GM18526 (cell line): ENCODE data around the gene C1orf159.

ENCODE experiments used
- POLR2A ChIP-seq: IDR thresholded peaks from 3 replicates; pipeline ENCODE4 v1.6.1; 2011; ENCODE audit not compliant: insufficient read length; ENCODE audit errors: extremely low read depth

C1orf159 gene

GRCh38 chr1:1127551-1128451 lies 11.9 kb upstream of the C1orf159 start:
- TF ChIP-seq POLR2A, result no peak

DNA sequence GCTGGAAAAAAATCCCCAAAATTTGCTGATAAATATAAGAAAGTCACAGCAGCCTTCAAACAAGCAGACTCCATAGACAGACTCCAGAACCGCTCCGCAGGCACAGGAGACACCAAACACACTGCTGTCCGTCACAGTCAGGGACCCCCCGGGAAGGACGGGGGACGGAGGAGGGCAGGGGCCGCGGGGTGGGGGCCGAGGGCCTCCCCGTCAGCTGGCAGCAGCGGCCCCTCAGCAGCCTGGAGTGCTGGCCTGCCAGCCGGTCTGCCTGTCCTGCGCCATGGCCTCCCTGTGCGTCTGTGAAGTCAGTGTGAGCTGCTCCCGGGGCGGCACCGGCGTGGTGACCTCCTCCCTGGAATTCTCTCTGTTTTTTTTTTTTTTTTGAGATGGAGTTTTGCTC lies 10.1 kb upstream of the C1orf159 start:
- no peak for TF ChIP-seq POLR2A

DNA sequence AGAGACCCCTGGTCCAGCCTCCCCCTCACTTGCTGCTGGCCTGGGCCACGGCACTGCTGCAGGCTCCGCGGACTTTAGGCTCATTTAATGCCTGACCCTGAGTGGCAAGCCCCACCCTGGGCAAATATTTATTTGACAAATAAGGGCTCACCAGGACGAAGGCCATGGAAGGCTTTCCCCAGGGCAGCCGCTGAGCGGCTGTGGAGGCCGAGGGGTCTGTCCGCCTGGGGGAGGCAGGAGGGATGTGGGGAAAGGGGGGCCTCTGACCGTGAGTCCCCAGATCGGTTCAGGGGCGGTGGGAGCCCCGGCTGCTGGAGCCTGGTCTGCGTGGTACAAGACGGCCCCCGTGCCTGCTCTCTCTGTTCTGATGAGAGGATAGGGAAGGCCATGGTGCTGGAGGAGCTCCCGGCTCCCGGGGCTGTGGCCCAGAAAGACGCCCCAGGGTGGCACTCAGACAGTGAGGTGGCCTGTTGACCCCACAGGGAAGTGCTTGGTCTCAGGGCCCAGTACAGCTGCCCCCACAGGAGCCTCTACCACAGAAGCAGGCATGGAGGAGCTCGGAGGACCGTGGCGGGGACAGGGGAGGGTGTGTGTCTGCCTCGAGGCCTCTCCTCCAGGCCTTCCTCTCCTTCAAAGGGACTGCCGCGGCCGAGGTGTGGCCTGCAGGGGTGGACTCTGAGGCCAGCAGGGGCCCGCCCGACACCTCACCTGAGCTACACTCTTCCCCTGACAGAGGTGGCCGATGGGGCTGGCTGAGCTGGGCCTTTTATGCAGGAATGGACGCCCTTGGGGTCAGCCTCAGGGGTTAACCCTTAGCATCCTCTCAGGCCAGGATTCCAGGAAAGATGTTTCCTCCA lies 9.1 kb upstream of the C1orf159 start:
- no peak for TF ChIP-seq POLR2A

DNA sequence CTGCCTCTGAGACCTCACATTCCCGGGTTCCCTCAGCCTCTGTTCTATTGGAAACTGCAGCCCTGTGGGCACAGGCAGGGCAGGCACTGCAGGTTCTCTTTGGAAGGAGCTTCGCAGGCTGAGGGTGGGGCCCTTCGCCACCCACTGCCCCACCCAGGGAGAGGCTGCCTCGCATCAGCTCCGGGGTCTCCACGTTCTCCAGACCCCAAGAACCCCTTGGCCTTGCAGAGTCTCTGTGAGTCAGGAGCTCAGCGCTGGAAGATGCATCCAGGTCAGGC lies 8.6 kb upstream of the C1orf159 start:
- TF ChIP-seq POLR2A, result no peak

DNA sequence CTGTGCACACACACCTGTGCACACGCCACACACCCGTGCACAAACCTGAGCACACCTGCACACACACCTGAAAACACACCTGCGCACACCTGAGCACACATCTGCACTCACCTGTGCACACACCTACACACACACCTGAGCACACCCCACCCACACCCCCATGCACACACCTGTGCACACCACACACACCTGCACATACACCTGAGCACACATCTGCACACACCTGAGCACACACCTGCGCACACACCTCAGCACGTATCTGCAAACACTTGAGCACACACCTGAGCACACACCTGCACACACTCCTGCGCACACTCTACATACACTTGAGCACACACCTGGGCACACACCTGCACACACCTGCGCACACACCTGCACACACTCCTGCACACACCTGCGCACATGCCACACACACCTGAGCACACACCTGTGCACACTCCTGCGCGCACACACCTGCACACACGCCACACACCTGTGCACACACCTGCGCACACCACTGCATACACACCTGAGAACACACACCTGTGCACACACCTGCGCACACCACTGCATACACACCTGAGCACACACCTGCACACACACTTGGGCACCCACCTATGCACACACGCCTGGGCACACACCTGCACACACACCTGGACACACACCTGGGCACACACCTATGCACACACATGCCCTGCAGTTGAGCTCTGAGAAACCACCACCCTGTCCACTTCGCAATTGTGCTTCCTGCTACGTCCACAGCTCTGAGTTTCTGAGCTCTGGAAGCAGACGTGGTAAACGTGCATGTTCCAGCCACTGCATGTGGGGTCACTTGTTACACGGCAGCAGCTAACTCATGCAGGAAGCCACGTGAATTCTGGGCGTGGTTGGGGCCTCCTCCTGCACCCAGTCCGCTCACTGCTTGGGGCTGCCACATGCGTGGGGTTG lies 8.0 kb upstream of the C1orf159 start:
- TF ChIP-seq POLR2A, result no peak

GRCh38 chr1:1122981-1123480 lies 7.1 kb upstream of the C1orf159 start:
- TF ChIP-seq POLR2A, result no peak

DNA sequence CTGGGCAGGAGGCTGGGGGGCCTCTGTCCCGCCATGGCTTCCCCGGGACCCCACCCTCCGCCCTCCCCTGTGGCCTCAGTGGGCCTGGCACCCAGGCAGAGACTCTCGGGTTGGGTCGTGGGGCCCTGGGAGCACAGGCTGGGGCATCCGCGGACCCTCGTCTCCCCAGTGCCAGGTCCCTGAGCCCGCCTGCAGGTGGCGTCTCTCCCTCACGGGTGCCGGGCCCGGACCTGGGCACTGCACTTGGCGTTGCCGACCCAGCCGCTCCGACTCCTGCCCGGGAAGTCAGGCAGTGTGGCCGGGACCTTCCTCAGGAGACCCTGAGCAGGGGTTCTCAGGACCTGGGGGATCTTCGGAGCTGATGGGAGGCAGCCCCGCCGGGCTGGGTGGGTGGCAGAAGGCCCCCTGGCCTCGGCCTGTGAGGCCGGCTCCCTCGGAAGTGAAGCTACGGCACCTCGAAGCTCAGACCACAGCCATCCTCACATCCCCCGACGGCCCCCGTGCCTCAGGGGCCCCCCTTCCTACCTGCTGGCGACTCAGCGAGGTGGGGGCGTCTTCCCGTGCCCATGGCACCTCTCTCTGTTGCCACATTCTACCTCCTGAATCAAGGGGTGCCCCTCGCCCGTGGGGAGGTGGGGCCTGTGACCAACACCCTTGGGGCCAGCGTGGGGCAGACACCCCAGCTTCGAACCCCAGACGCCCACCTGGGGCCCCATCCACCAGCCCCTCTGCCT lies 6.4 kb upstream of the C1orf159 start:
- no peak for TF ChIP-seq POLR2A

- no peak for TF ChIP-seq POLR2A
Measured at GRCh38 chr1:1121611-1122077, 5.8 kb upstream of the C1orf159 start.

DNA sequence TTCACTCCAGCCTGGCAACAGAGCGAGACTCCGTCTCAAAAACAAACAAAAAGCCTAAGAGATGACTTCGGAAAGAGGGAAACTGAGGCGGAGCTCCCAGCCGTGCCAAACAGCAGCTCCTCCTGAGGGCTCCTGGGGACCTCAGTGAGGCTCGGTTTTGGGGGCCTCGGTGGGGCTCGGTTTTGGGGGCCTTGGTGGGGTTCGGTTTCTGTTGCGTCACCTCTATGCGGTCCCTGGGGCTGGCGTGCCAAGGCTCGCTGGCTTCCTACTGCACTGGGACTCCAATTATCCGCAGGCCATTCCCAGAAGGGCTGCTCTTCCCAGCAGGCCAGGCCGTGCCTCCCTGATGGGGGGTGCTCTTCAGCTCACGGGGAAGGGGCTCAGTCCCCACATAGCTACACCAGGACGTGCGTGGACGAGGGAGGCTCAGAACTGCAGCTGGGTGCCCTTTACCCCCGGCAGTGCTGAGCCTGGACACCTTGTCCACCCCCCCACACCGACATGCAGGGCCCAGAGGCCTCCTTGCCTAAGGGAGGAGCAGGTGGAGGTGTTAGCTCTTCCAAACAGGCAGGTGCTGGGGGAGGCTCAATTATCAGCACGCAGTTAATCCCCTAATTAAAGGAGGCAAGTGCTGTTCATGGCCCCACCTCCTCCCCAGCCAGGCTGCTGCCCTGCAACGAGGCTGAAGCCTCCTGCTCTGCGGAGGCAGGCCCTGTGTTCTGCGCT lies 5.1 kb upstream of the C1orf159 start:
- no peak for TF ChIP-seq POLR2A

- TF ChIP-seq POLR2A, result no peak
Measured at GRCh38 chr1:1120096-1120495, 4.2 kb upstream of the C1orf159 start.

DNA sequence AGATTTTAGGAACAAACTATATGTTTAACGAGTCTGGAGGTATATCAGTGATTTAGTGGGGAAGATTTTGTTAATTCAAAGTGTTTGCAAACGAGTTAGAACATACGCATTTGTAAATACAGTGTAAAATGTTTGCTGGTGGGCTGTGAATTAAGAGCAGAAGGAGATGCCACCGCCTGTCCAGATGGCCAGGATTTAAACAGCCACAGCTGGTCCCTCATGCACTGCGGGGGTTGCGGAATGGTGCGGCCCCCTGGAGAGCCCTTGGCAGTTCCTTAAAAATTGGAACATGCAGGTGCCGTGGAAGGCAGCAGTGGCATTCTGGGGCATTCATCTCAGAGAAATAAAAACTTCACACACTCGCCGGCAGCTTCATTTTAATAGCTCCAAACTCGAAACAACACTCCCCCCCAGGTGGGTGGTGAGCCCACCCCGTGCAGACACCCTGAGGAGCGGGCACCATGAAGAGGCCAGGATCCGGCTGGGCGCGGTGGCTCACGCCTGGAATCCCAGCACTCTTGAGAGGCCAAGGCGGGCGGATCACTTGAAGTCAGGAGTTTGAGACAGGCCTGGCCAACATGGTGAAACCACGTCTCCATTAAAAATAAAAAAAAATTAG lies 3.5 kb upstream of the C1orf159 start:
- TF ChIP-seq POLR2A, result no peak

DNA sequence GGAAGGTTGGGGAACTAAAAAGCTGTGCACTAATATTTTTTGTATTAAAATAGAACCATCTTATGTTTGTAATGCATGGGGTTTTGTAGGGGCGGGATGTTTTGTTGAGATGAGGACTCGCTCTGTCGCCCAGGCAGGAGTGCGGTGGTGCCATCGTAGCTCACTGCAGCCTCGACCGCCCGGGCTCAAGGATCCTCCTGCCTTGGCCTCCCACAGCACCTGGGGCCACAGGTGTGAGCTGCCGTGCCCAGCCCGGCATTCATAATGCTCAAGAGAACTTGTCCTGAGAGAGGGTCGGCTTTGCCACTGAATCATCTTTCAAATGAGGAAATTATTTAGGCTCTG lies 3.0 kb upstream of the C1orf159 start:
- TF ChIP-seq POLR2A, result no peak
